Activated naive CD8-positive, alpha-beta T cell (primary cell): ENCODE results near the gene ANKRD42.

Experiments
- H3K27ac Mint-ChIP-seq: one replicate; pipeline ENCODE4 v1.8.0; 2021; ENCODE audit warnings: mixed read lengths
- H3K27me3 Mint-ChIP-seq: one replicate; pipeline ENCODE4 v1.8.0; 2021; ENCODE audit warnings: mixed read lengths
- H3K36me3 Mint-ChIP-seq: one replicate; pipeline ENCODE4 v1.8.0; 2021; ENCODE audit warnings: mixed read lengths
- H3K4me1 Mint-ChIP-seq: one replicate; pipeline ENCODE4 v1.8.0; 2021; ENCODE audit warnings: low read depth, mixed read lengths
- H3K4me3 Mint-ChIP-seq: one replicate; pipeline ENCODE4 v1.8.0; 2021; ENCODE audit warnings: mild to moderate bottlenecking, mixed read lengths
- H3K9me3 Mint-ChIP-seq: one replicate; pipeline ENCODE4 v1.8.0; 2021; ENCODE audit warnings: low read depth, mixed read lengths

Gene ANKRD42

DNA sequence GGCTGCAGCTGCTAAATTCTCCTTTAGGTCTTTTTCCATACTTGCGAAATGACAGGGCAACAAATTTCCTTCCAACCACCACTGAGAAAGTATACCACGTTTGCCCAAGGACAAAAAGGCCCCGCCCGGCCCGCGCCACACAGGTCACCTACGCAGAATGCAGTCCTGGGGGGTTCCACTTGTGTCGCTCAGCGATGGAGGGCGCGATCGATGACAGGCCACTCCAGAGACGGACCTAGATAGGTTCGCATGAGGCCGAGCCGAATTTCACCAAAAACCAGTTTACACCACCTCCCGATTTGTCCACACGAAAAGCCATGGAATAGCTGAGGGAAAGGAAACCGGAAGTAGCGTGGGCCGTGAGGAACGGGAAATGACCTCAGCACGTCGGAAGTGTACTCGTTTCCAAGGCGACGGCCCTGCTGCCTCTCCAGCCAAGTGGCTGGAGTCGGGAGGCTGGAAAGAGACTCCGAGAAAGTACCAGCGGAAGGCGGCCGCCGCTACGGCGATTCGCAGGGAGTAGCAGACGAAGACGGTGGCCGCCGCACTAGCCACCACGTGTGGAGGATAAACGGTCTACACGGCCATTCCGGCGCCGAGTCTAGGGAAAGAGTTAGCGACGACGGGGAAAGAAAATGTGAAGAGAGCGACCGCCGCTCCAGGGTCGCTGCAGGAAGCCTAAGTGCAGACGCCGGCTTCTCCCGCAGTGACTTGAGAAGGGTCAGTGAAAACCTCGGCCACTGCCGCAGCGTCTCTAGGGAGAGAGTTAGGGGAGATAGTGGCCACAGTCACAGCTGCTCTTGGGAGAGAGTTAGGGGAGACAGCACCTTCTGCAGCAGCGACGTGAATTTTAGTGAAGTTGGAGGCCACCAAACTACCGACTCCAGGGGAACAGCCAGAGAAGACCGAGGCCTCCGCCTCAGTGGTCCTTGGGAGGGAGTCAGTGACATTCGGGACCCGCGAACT lies at the start of gene ANKRD42:
Gene ANKRD42 (plus strand): TSS at position 398 of the 966 bp plus-strand sequence. CDS start 959 bp downstream, outside the sequence.
- Mint-ChIP-seq H3K9me3 (no peaks in the 10 kb centered on the region), H3K27ac (peak within 1 kb of the TSS; percentile 96), H3K36me3 (peaks cover 7% of the 10 kb centered on the region), H3K4me3 (peak within 1 kb of the TSS; percentile 99), H3K27me3 (no peaks in the 10 kb centered on the region), H3K4me1 (peaks cover 47% of the 10 kb centered on the region)

- H3K27ac Mint-ChIP-seq = no peak overlapping the region
- H3K4me3 Mint-ChIP-seq = no peak overlapping the region
- H3K4me1 Mint-ChIP-seq = no peaks in the 10 kb centered on the region
- H3K36me3 Mint-ChIP-seq = no peaks in the 10 kb centered on the region
- no peaks in the 10 kb centered on the region for H3K27me3 Mint-ChIP-seq
- H3K9me3 Mint-ChIP-seq = no peaks in the 10 kb centered on the region
Measured at GRCh38 chr11:83147895-83148294, 45.6 kb upstream of the ANKRD42 start.

DNA sequence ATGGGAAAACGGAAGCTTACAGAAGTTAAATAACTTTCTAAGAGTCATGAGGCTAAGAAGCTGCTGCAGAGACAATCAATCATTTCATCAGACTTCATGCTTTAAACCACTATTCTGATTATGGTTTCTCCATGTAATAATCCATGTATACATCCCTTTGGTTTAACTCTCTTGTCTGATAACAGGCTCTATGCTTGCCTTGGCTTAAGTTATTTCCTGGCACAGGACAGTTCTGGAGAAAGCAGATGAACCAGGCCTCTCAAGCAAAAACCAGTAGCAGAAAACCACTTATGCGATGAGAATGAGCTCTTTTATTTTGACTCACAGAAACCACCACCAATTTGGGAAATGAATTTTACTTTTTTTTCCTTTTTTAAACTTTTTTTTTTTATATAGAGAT lies 43.1 kb upstream of the ANKRD42 start:
- Mint-ChIP-seq H3K4me3 (no peak overlapping the region), H3K27me3 (no peaks in the 10 kb centered on the region), H3K4me1 (peaks cover 3% of the 10 kb centered on the region), H3K36me3 (no peaks in the 10 kb centered on the region), H3K9me3 (no peaks in the 10 kb centered on the region), H3K27ac (no peak overlapping the region)

GRCh38 chr11:83151274-83151977 lies 42.1 kb upstream of the ANKRD42 start:
- Mint-ChIP-seq H3K27ac (no peak overlapping the region), H3K4me3 (no peak overlapping the region)

GRCh38 chr11:83152264-83152663 lies 41.2 kb upstream of the ANKRD42 start:
- Mint-ChIP-seq H3K9me3 (no peaks in the 10 kb centered on the region), H3K4me3 (no peak overlapping the region), H3K4me1 (peaks cover 5% of the 10 kb centered on the region), H3K36me3 (no peaks in the 10 kb centered on the region), H3K27ac (no peak overlapping the region), H3K27me3 (no peaks in the 10 kb centered on the region)

More at GRCh38 chr11:83151274-83151977, 42.1 kb upstream of the ANKRD42 start:
- no peaks in the 10 kb centered on the region for H3K36me3 Mint-ChIP-seq
- H3K9me3 Mint-ChIP-seq = no peaks in the 10 kb centered on the region
- peaks cover 5% of the 10 kb centered on the region for H3K4me1 Mint-ChIP-seq
- no peaks in the 10 kb centered on the region for H3K27me3 Mint-ChIP-seq

DNA sequence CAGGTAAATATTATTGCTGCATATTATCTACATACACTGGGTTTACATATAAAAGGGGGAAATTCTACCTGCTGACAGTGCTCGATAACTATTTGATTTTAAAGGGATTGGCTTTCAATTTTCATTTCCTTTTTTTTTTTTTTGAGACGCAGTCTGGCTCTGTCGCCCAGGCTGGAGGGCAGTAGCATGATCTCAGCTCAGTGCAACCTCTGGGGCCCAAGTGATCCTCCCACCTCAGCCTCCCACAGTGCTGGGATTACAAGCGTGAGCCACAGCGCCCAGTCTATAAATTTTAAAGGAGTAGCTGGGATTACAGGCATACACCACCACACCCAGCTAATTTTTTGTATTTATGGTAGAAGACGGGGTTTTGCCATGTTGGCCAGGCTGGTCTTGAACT lies 39.7 kb upstream of the ANKRD42 start:
- Mint-ChIP-seq H3K36me3 (peaks cover 5% of the 10 kb centered on the region), H3K4me1 (peaks cover 5% of the 10 kb centered on the region), H3K27ac (no peak overlapping the region), H3K9me3 (no peaks in the 10 kb centered on the region), H3K27me3 (no peaks in the 10 kb centered on the region), H3K4me3 (no peak overlapping the region)

- peaks cover 14% of the 10 kb centered on the region for H3K36me3 Mint-ChIP-seq
- no peaks in the 10 kb centered on the region for H3K9me3 Mint-ChIP-seq
- H3K4me3 Mint-ChIP-seq = peak overlapping the region; percentile 100
- H3K27ac Mint-ChIP-seq = peak overlapping the region; percentile 100
- H3K27me3 Mint-ChIP-seq = no peaks in the 10 kb centered on the region
- H3K4me1 Mint-ChIP-seq = peaks cover 28% of the 10 kb centered on the region
Measured at GRCh38 chr11:83156144-83156995, 37.1 kb upstream of the ANKRD42 start.

DNA sequence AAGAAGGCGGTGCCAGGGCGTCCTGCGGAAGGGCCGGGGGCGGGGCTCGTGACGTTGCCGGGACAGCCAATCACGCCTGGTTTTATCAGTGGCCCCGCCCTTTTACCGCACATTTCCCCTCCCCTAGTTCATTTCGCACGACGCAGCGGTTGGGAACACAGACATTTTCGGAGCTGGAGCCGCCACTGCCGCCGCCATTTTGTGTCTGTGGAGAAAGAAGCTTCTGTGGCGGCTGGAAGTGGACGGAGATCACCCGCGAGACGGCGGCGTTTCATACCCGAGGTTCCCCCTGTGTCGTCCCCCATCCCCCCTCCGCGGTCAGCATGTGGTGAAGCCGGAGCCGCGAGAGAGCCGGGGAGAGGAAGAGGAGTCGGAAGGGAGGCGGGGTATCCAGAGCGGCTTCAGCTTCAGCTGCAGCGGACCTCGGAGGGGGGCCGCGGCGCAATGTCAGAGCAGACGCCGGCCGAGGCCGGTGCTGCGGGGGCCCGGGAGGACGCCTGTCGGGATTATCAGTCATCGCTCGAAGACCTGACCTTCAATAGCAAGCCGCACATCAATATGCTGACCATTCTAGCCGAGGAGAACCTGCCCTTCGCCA lies 36.4 kb upstream of the ANKRD42 start, which contains the start of gene PCF11:
Gene PCF11 (plus strand): TSS at position 136 of the 598 bp plus-strand sequence. CDS start 309 bp downstream, at position 445.
- H3K9me3 Mint-ChIP-seq = no peaks in the 10 kb centered on the region
- H3K27me3 Mint-ChIP-seq = no peaks in the 10 kb centered on the region
- H3K4me3 Mint-ChIP-seq = peak within 1 kb of the TSS; percentile 100
- peaks cover 17% of the 10 kb centered on the region for H3K36me3 Mint-ChIP-seq
- H3K27ac Mint-ChIP-seq = peak within 1 kb of the TSS; percentile 100
- H3K4me1 Mint-ChIP-seq = peaks cover 35% of the 10 kb centered on the region

DNA sequence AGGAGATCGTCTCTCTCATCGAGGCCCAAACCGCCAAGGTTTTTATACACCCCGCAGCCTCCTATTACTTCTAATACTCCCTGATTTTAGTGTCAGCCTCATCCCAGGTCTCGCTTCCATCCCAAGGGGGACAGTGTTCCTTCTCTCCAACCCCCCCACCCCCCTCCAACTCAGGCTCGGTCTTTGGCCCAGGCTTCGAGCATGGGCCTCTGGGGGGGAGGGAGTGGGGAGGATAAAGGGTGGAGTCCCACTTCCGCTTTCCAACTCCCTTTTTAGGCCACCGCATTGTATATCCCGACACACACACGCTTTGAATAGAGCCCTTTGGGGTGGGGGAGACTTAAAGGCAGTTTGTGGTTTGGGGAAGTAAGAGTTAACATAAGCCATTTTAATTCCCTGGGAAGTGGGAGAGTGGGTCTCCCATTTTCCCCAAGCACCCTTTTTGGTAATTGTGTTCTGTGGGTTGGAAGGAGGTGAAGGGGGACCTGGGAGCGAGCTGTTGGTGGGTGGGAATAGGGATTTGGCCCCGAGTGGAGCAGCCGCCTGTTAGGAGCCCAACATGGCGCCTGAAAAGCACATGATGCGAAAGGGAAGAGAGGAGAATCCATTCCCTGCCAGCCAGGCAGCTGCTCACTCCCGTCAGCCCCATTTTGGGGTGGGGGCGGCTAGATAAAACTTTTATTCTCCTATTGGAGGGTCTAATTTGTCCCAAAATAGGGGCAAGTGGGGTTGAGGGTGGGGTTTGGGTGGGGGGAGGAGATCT lies 35.7 kb upstream of the ANKRD42 start:
- Mint-ChIP-seq H3K27ac (peak overlapping the region; percentile 100), H3K27me3 (no peaks in the 10 kb centered on the region), H3K4me1 (peaks cover 42% of the 10 kb centered on the region), H3K36me3 (peaks cover 17% of the 10 kb centered on the region), H3K9me3 (no peaks in the 10 kb centered on the region), H3K4me3 (peak overlapping the region; percentile 100)

- Mint-ChIP-seq H3K4me1 (peaks cover 48% of the 10 kb centered on the region), H3K27ac (peak overlapping the region; percentile 100), H3K4me3 (peak overlapping the region; percentile 100), H3K36me3 (peaks cover 17% of the 10 kb centered on the region), H3K9me3 (no peaks in the 10 kb centered on the region), H3K27me3 (no peaks in the 10 kb centered on the region)
Measured at GRCh38 chr11:83158357-83158786, 35.1 kb upstream of the ANKRD42 start.

GRCh38 chr11:83158965-83159901 lies 34.3 kb upstream of the ANKRD42 start:
- Mint-ChIP-seq H3K9me3 (no peaks in the 10 kb centered on the region), H3K27ac (peak overlapping the region; percentile 100)

DNA sequence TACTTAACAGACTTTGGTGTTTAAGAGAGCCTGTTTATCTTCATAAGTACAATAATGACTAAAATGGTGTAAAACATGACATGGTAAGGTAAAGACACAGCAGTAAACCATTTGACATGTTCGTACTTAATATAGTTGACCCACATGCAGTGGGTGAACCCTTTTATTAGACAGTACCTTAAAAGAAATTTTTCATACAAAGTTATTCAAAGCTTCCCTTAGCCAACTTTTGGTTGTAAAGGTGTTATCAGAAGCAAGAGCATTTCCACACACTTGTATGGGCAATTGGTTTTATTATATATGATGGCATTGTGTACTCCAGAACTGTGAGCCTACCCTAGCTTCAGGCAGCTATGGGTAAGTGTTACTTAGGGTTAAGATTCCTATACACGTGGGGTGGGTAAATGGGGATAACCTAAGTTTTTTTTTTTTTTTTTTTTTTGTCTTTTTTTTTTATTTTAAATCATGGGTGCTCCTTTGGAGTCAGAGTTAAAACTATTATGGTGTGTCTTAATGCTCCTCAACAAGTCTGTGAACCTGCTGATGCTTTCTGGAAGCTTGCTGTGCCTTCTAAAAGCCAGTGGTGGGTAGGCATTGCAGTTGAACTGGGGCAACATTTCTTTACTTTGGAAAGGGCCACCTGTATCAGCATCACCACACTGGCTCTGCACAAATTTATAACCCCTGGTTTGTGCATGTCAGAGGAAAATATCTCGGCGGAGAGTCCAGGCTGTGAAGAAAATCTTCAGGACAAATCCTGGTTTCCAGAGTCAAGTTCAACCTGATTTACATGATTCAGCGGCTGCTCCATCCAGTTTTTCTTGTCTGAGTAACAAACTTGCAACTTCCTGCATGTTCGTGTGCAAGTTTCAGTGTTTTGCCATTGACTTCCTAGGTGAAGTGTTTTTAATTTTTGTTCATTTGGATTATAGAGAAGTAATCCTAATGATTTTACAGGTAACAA lies 33.3 kb upstream of the ANKRD42 start:
- Mint-ChIP-seq H3K4me3 (peak overlapping the region; percentile 100), H3K4me1 (peaks cover 62% of the 10 kb centered on the region), H3K27ac (peak overlapping the region; percentile 100), H3K36me3 (peaks cover 20% of the 10 kb centered on the region), H3K9me3 (no peaks in the 10 kb centered on the region), H3K27me3 (no peaks in the 10 kb centered on the region)

More at GRCh38 chr11:83158965-83159901, 34.3 kb upstream of the ANKRD42 start:
- no peaks in the 10 kb centered on the region for H3K27me3 Mint-ChIP-seq
- peaks cover 17% of the 10 kb centered on the region for H3K36me3 Mint-ChIP-seq
- H3K4me3 Mint-ChIP-seq = peak overlapping the region; percentile 100
- H3K4me1 Mint-ChIP-seq = peaks cover 55% of the 10 kb centered on the region
